Endometrium (tissue), 2 donors: ENCODE results near the gene PCBD1.

Source experiments
- FAIRE-seq: peaks from 2 replicates; lab custom pipeline; 2012; peaks lifted over from hg19 to GRCh38; lab: Jason Lieb, UNC
- donor health status: control.
- donor health status: control.

Gene PCBD1

DNA sequence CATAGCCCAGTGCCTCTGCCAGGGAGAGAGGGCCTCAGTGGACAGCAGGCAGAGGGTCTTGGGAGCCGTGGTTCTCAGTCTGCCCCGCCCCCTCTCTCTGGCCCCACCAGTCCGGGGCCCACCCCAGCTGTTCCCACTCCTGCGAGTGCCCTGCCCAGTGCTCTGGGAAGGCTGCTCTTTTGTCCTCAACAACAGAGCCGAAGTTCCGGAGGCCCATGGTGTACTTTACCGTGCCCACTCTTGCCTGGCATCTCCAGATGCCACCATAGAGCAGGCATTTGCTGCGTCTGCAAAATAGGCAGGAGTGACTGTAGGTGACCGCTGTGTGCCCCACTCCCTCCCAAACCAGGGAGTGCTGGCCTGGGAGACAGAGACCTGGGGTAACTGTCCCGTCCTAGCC, 29.3 kb upstream of the PCBD1 start:
- FAIRE-seq = no peak

- FAIRE-seq = no peak
These were observed 28.9 kb upstream of the PCBD1 start for GRCh38 chr10:70917226-70917625.

GRCh38 chr10:70916241-70916640, 27.9 kb upstream of the PCBD1 start:
- no peak for FAIRE-seq

GRCh38 chr10:70915806-70916205, 27.4 kb upstream of the PCBD1 start:
- no peak for FAIRE-seq

DNA sequence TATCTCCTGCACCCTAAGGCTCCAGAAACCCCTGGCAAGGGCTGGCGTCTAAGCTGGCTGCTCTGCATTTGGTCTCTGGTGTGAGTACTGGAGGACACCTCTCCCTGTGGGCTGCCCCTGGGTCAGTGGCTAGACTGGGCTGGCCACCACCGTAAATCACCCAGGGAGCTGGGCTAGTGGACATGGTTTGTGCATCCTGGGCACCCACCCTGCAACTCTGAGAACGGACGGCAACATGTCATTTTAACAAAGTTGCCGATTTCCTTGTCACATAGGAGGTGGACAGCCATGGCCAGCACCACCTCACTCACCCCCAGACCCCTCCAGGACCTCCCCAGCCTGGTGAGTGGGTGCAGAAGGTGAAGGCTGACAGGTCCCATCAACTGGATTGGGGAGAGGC, 26.8 kb upstream of the PCBD1 start:
- no peak for FAIRE-seq

DNA sequence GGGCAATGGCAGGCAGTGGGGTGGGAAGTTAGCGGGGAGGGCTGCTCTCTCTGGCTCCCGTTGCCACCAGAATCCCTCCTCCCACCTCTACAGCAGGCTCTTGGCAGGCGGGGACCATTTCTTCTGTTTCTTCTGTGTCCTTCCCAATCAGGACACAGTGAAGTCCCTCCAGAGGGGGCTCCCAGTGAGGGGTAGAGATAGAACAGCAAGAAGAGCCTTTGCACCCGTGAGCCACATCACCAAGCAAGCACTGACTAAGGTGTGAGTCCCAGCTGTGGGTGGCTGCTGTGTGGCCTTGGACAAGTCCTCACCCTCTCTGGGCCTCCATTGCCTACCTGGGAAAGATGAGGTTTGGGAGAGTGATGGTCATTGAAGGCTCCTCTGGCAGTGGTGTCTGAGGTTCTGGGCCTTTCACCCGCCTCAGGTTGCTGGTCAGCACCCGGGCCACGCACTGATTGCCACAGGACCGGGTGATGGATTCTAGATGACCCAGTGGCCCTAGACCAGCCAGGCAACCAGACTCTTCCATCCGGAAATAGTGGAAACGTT, 26.0 kb upstream of the PCBD1 start:
- no peak for FAIRE-seq

- FAIRE-seq = no peak
These were observed 25.5 kb upstream of the PCBD1 start for GRCh38 chr10:70913893-70914240.

GRCh38 chr10:70913191-70913892, 25.0 kb upstream of the PCBD1 start:
- FAIRE-seq = no peak

DNA sequence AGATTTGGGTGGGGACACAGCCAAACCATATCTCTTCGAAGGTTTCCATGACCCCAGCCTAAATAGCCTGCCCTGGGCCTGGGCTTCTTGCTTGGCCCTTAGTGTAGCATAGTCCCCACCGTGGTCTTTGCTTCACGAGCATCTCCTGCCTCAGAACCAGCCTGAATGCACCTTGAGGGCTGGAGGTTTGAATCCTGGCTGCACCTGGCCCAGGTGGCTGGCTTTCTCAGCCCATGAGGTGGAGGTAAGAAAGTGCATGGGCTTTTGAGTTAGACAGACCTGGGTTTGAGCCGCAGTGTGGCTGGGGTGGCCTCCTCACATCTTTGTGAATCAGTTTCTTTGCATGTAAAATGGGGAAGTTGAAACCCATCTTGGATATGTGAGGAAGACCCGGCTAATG, 24.2 kb upstream of the PCBD1 start:
- no peak for FAIRE-seq

- no peak for FAIRE-seq
These were observed 23.0 kb upstream of the PCBD1 start for GRCh38 chr10:70911386-70911785.

- FAIRE-seq = no peak
These were observed 22.3 kb upstream of the PCBD1 start for GRCh38 chr10:70910486-70911341.

- FAIRE-seq = no peak
These were observed 21.1 kb upstream of the PCBD1 start for GRCh38 chr10:70909326-70909935.

GRCh38 chr10:70908406-70909296, 20.3 kb upstream of the PCBD1 start:
- no peak for FAIRE-seq

GRCh38 chr10:70907637-70908405, 19.5 kb upstream of the PCBD1 start:
- FAIRE-seq = no peak

- no peak for FAIRE-seq
These were observed 18.7 kb upstream of the PCBD1 start for GRCh38 chr10:70906953-70907636.

DNA sequence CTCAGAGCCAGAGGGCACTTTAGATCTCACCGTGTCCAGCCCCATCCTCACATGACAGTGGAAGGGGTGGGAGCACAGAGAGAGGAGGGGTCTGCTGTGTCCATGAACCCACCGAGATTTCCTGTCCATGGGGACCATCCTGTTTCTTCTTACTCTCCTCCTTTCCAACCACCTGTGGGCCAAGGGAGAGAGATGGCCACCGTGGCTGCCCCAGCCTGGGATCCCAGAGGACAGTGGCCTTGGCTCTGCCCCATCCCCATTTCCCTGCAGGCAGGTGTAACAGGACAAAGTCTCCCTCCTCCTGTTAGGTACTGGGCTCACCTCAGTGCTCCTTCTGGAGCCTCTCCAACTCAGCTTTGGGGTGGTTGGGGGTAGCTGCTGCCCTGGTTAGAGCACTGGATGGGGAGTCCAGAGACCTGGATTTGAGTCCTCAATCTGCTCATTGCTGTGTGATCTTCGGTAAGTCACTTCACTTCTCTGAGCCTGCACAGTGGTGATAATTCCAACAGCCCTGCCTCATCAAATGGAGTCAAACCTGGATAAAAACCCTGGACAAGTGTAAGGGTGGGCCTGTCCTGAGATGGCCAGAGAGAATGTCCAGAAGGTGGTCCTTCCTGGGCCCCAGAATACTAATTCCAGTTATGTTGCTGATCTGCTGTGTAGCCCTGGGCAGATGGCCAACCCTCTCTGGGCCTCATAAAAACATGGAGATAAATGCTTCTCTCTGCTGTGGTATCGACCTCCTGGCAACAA, 17.8 kb upstream of the PCBD1 start:
- FAIRE-seq = no peak

DNA sequence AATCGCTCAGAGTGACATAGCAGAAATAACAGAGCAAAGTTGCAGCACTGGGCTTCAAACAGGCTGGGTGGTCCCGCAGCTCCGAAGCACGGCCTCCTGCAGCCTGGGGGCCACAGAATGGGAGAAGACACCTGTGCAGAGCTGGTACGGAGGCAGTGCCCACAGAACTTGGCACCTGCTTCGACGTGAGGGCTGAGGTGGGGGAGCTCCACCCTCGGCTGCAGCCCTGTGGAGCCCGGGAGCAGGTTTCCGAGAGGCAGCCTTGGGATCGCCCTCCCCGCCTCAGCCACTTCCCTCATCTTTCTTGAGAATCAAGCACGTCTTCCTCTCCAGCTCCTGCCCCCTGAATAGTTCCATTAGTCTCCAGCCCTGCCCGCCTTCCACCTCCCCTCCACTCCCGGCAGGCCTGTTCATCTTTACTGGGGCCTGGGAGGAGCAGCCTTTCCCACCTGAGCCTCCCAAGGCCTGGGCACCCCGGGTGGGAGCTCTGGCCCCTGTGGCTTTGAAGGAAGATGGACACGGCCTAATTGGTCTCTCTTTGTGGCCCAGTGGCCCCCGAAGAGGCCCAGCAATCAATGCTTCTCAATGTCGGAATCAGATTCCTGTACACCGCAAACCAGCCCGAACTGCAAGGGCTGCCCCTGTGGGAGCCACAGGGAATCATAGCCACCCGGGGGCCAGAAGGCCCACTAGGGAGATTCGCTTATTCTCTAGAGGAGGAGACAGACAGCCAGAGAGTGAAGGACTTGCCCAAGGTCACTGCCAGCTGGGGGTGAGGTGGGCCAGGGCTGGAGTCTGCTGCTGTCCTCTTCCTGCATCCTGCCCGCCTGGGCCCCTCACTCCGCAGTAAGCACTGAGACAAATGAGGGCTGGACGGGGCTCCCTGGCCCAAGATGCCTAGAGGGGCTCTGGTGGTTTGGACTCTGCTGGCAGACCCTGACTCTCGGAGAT, 17.0 kb upstream of the PCBD1 start:
- FAIRE-seq = no peak

DNA sequence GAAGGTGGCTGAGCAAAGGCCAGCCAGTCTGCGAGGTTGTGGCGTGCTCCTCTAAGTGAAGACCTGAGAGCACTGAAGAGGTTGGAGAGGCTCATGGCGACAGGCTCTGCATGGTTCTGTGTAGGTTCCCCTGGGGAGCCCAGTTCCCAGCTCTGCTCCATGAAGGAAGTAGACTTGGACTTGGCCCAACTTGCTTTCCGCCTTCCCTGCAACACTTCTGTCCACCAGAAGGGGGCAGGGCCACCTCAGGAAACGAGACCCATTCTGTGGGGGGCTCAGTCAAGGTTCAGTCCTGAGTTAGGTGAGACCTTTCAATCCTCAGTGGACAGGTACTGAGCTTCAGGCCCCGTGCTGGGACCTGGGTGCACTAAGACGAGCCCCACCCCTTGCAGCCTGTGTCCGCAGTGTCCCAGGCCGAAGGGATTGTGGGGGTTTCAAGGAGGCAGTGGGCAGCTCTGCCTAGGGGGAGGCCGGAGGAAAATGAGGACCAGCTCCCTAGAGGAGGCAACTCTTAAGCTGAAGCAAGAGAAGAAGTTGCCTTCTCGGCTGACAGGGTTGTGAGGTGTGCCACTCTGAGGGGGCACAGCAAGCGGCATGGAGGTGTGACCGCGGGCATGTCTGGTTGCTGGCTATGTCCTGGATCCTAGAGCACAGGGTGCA, 15.0 kb upstream of the PCBD1 start:
- no peak for FAIRE-seq
